ENCODE data around the gene FZD1.

- no peak for TF ChIP-seq POLR2A (IDR thresholded peaks at IDR 0.05)
- no peak for TF ChIP-seq CTCF (IDR thresholded peaks at IDR 0.05 in 4 of 5, conservative IDR thresholded peaks at IDR 0.05 in 1 of 5)
Measured at GRCh38 chr7:91235211-91235832, 28.9 kb upstream of the FZD1 start.

Data from gastrocnemius medialis (tissue), 4 donors.